Urinary bladder (tissue), 4 donors: ENCODE data around the gene ERVK3-1. TPM values are rescaled to one million over a fixed set of nuclear protein-coding genes. Genes with fewer than 3 reads are reported as not detected.
A peak's percentile ranks its signal among the peaks of the same experiment; 100 is the strongest.

Experiments
- DNase-seq: peaks from one replicate; pipeline ENCODE4 v3.0.0-alpha.2; 2015; ENCODE audit errors: extremely low spot score
- H3K27ac ChIP-seq: one replicate; pipeline ENCODE4 v1.5.1; 2013; ENCODE audit warnings: low read depth, mild to moderate bottlenecking, moderate library complexity
- H3K36me3 ChIP-seq: one replicate; pipeline ENCODE4 v1.6.1; 2013; ENCODE audit warnings: mild to moderate bottlenecking, moderate library complexity; ENCODE audit not compliant: insufficient read depth
- H3K4me1 ChIP-seq: one replicate; pipeline ENCODE4 v1.6.1; 2013; ENCODE audit warnings: mild to moderate bottlenecking, moderate library complexity; ENCODE audit not compliant: insufficient read depth
- H3K4me3 ChIP-seq: one replicate; pipeline ENCODE4 v1.5.1; 2013; ENCODE audit warnings: low read depth, low read length
- WGBS: extraction: QIAGEN DNeasy Blood & Tissue Kit; methylation state at CpG from one replicate; pipeline ENCODE4 v1.1.7; 2013; 5-methylcytosine and 5-hydroxymethylcytosine counted together
- polyA plus RNA-seq: library from polyadenylated mRNA; stranded (reverse); fragments of 200-250 nt; gene quantifications from one replicate; pipeline ENCODE4 v1.2.3, GENCODE V29; 2013
- total RNA-seq: library from RNA; depleted of rRNA; stranded (reverse); fragments of >200 nt; gene quantifications from one replicate; pipeline ENCODE4 v1.2.3, GENCODE V29; 2014
- donor health status: healthy with polysubstance abuse.
- donor health status: healthy.

ERVK3-1 gene
- total and polyA plus RNA-seq, 2 donors, result 30.1 to 33.9 TPM

DNA sequence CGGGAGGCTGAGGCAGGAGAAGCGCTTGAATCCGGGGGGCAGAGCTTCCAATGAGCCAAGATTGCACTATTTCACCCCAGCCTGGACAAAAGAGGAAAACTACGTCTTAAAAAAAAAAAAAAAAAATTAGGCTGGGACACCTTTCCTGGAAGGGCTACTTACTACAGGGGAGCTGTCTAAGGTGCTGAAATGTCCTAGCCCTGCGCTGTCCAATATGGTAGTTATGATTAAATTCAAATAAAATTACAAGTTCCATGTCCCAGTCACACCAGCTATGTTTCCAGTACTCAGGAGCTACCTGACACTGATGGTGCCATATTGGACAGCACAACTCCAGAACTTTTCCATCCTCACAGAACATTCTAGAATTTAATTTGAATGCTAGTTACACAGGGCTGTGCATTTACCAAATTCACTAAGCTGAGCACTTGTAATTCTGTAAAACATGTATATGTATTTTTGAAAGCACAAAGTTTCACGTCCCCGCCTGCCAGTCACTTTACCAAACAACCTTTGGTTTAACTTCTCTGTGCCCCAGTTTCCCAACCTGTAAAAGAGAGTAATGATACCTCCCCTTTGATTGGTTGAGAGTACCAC, 12.4 kb downstream of the ERVK3-1 start:
- Histone ChIP-seq H3K4me1 (no peaks in the 10 kb centered on the region), H3K27ac (no peak overlapping the region), H3K36me3 (peaks cover 4% of the 10 kb centered on the region), H3K4me3 (no peak overlapping the region)
- WGBS, result 58% methylated on average over 7 of the region's 7 CpGs
- no peak for DNase-seq

DNA sequence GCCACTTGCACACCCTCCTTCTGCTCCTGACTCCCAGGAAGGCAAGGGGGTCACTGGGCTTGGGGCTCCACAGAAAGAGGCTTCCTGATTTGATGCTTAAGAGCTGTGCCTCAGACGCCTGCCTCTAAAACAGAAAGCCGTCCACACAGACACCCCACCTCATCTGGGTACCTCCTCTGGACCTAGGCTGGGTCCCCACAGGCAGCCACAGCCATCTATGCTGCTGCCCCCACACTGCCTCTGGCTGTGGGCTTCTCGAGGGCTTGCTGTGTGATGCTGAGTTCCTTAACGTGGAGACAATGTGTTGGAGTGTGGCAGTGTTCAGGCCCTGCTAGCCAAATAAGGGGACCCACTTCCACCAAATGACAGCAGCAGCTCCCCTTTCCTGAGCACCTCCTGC, 13.1 kb downstream of the ERVK3-1 start:
- 82% methylated on average over 4 of the region's 4 CpGs for WGBS
- H3K4me1 ChIP-seq, result no peaks in the 10 kb centered on the region
- no peak overlapping the region for H3K4me3 ChIP-seq
- DNase-seq, result no peak
- no peaks in the 10 kb centered on the region for H3K36me3 ChIP-seq
- H3K27ac ChIP-seq, result no peak overlapping the region

DNA sequence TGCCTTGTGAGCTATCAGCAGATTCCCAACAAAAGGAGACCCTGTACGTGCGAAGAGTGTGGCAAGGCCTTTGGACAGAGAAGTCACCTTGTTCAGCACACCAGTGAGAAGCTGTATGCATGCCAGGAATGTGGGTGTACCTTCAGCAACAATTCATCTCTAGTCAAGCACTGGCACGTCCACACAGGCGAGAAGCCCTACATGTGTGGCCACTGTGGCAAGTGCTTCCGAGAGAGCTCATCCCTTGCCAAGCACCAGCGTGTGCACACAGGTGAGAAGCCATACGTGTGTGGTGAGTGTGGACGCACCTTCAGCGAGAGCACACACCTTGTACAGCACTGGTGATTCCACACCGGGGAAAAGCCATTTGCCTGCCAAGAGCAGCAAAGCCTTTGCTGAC, 14.1 kb downstream of the ERVK3-1 start:
- Histone ChIP-seq H3K4me1 (no peaks in the 10 kb centered on the region), H3K36me3 (no peaks in the 10 kb centered on the region), H3K27ac (no peak overlapping the region), H3K4me3 (no peak overlapping the region)
- 94% methylated on average over 10 of the region's 10 CpGs for WGBS
- DNase-seq, result no peak

DNA sequence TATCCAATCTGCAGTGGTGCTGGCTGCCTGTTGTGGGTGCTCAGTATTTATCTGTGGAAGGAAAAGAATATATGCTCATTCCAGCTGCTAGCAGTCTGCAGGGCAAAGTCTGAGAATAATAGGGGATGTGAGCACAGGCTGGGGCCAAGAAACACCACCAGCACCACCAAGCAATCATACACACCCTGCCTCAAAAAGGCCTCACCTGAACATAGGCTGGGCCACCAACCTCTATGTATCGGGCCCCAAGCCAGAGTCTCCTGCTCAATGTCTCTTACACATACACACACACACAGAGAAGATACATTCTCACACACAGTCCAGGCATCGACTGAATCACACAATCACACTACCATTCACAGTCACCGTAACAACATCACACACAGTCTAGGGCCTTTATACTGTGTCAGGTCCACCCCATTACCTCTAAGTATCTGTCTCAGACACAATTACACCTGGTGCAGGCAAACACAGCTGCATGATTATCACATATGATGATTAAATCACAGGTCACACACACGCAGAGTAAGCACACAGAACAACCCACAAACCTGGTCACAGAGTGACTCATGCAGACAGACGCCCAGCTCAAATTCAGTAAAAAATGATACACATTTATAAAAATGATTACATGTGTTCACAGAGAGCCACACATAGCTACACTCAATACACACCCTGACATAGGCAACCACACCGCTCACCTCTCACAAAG, 20.3 kb downstream of the ERVK3-1 start:
- Histone ChIP-seq H3K4me1 (peaks cover 2% of the 10 kb centered on the region), H3K27ac (no peak overlapping the region), H3K4me3 (no peak overlapping the region), H3K36me3 (no peaks in the 10 kb centered on the region)
- no peak for DNase-seq
- WGBS, result 85% methylated on average over 6 of the region's 6 CpGs

DNA sequence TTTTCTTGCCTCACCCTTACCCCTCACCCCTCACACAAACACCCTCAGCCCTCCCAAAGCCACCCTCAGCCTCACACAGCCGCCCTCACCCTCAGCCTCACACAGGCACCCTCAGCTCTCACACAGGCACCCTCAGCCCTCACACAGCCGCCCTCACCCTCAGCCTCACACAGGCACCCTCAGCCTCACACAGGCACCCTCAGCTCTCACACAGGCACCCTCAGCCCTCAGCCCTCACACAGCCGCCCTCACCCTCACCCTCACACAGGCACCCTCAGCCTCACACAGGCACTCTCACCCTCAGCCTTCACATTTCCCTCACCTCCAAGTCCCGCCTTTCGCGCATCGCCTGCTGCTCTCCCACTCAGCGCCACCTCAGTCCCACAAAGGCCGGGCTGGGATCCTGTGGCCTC, 21.3 kb downstream of the ERVK3-1 start:
- no peak overlapping the region for H3K27ac ChIP-seq
- DNase-seq, result no peak
- H3K4me1 ChIP-seq, result peaks cover 2% of the 10 kb centered on the region
- WGBS, result 5% methylated on average over 9 of the region's 9 CpGs
- H3K36me3 ChIP-seq, result no peaks in the 10 kb centered on the region
- H3K4me3 ChIP-seq, result peak overlapping the region; percentile 58

DNA sequence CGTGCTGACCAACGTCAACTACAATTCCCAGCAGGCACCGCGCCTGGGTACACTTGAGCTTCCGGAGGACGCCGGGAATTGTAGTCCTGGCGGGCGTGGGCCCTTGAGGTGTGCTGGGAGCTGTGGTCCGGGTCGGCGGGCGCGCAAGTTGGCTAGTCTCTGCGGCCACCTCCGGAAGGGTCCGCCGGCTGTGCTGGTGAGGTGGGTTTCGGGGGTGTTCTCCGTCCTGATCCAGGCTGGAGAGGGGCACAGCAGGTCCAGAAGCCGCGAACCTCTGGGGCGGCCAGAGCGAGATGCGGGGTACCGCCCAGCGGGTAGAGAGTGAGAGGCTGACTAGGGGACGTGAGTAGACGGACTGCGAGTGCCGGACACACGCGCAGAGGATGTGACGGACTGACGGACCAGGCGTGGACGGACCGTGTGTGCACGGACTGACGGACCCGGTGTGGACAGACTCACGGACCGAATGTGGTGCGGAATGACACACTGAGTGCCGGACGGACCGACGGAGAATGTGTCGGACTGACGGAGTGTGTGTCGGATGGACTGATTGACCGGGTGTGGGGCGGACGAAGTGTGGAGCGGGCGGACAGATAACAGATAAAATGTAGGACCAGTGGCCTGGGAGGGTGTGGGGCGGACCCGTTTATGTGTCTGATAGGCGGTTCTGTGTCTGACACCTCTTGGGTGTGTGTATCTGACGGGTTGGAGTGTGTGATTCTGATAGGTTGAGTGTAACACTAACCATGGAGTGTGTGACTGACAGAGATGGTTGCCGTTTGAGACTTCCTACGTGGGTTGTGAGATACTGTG, 21.9 kb downstream of the ERVK3-1 start, which contains the start of gene ZSCAN22:
TSS of gene ZSCAN22 (plus strand) at position 81 of the 813 bp plus-strand sequence. CDS start 7,809 bp downstream, outside the sequence.
- WGBS, result under 1% methylated on average over 62 of the region's 62 CpGs
- peak within 1 kb of the TSS; percentile 58 for H3K4me3 ChIP-seq
- peak; percentile 91 for DNase-seq
- no peaks in the 10 kb centered on the region for H3K36me3 ChIP-seq
- H3K27ac ChIP-seq, result peak within 1 kb of the TSS; percentile 79
- H3K4me1 ChIP-seq, result peaks cover 2% of the 10 kb centered on the region

DNA sequence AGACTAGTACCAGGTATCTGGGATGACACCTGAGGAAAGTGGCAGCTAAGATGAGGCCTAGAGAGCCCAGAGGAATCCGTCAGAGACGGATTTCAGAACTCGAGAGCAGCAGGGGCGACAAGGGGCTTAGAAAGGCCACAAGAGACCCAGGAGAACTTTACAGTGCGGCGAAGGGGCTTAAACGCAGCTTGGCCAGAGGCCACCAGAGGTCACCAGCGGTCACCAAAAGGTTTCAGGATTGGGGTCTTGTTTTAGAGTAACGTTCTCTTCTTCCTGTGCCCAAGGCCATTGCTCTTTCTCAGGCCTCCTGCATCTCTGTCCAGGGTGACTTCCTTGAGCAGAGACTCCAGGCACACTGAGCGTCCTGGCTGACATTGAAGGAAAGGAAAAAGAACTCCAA, 23.8 kb downstream of the ERVK3-1 start:
- no peak for DNase-seq
- Histone ChIP-seq H3K36me3 (no peaks in the 10 kb centered on the region), H3K4me1 (peaks cover 2% of the 10 kb centered on the region), H3K4me3 (no peak overlapping the region), H3K27ac (no peak overlapping the region)
- 46% methylated on average over 10 of the region's 10 CpGs for WGBS

DNA sequence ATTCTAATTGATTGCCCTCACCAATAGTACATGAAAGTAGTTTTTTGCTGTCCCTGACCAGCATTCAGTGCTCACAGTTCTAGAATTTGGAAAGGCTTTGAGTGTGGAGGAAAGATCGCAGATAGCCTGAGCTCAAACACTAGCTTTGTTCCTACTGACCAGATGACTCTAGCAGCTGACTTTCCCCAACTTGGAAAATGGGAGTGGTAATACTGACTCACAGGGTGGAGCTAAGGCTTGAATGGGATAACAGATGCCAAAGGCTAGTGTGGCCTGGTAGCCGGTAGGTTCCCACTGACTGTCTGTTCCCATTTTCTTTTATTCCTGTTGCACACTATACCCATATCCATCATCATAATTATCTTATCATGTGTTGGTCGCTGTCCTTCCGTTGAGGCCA, 25.3 kb downstream of the ERVK3-1 start:
- H3K36me3 ChIP-seq, result no peaks in the 10 kb centered on the region
- WGBS, result 79% methylated on average over 4 of the region's 4 CpGs
- DNase-seq, result no peak
- peaks cover 2% of the 10 kb centered on the region for H3K4me1 ChIP-seq
- no peak overlapping the region for H3K27ac ChIP-seq
- no peak overlapping the region for H3K4me3 ChIP-seq

DNA sequence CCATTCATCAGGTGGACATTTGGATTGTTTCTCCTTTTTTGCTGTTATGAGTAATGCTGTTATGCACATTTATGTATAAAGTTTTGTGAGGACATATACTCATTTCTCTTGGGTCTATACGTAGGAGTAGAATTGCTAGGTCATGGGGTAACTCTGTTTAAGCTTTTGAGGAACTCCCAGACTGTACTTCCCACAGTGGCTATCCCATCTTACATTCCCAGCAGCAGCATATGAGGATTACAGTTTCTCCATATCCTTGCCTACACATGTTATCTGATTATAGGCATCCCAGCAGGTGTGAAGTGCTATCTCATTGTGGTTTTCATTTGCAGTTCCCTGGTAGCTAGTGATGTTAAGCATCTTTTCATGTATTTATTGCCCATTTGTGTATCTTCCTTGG, 27.5 kb downstream of the ERVK3-1 start:
- no peak overlapping the region for H3K4me3 ChIP-seq
- no peak for DNase-seq
- 91% methylated on average over 1 of the region's 1 CpG for whole genome bisulfite sequencing
- H3K36me3 ChIP-seq, result no peaks in the 10 kb centered on the region
- H3K27ac ChIP-seq, result no peak overlapping the region
- H3K4me1 ChIP-seq, result peaks cover 2% of the 10 kb centered on the region

DNA sequence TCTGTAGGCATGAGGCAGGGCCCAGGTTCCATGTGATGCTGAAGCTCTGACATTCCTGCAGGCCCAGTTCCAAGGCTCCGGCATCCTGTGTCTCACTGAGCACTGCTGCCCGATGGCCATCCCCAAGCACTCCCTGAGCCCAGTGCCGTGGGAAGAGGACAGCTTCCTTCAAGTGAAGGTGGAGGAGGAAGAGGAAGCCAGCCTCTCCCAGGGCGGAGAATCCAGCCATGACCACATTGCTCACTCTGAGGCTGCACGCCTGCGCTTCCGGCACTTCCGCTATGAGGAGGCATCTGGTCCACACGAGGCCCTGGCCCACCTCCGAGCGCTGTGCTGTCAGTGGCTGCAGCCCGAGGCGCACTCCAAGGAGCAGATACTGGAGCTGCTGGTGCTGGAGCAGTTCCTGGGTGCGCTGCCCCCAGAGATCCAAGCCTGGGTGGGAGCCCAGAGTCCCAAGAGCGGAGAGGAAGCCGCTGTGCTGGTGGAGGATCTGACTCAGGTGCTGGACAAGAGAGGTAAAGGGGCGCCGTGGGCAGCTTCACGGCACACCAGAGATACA, 29.6 kb downstream of the ERVK3-1 start:
- DNase-seq, result no peak
- Histone ChIP-seq H3K27ac (no peak overlapping the region), H3K4me3 (no peak overlapping the region), H3K4me1 (no peaks in the 10 kb centered on the region), H3K36me3 (no peaks in the 10 kb centered on the region)
- 93% methylated on average over 19 of the region's 19 CpGs for WGBS

DNA sequence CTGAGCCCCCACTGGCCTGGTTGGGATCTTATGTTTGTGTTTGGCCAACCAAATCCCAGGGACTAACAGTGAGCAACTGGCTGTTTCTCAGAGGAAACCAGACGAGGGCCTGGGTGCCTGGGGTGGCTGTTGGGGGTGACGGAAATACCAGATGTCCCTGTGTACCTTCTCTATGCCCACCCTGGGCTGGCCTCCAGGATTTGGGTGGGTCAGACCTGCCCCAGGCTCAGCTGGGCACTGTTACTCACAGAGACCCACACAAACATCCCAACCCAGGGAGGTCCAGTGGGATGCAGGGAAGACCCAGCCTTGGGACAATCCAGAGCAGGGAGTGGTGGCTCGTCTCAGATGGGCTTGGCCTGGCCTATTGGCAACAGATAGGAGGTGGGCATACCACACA, 30.5 kb downstream of the ERVK3-1 start:
- no peak for DNase-seq
- Histone ChIP-seq H3K4me3 (no peak overlapping the region), H3K36me3 (no peaks in the 10 kb centered on the region), H3K27ac (no peak overlapping the region), H3K4me1 (no peaks in the 10 kb centered on the region)
- 82% methylated on average over 3 of the region's 3 CpGs for WGBS

DNA sequence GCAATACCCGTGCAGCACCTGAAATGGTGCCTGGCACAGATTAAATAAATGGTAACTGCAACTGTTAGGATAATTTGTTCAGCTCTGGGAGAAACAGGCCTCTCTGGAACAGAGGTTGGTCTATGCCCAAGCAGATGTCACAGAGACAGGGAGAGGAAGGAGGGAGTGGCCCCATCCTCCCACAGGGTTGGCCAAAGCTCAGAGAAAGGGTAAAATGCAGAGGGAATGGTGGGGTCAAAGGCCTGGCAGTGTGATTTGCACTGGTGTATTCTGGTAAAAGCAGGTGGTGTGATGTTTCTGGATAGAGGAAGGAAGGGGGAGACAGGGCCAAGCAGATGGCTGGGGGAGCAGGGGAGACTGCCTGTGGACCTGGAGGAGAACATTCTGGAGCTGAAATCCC, 31.0 kb downstream of the ERVK3-1 start:
- Histone ChIP-seq H3K36me3 (peaks cover 2% of the 10 kb centered on the region), H3K27ac (no peak overlapping the region), H3K4me3 (no peak overlapping the region), H3K4me1 (no peaks in the 10 kb centered on the region)
- WGBS, result 97% methylated on average over 1 of the region's 1 CpG
- DNase-seq, result no peak

DNA sequence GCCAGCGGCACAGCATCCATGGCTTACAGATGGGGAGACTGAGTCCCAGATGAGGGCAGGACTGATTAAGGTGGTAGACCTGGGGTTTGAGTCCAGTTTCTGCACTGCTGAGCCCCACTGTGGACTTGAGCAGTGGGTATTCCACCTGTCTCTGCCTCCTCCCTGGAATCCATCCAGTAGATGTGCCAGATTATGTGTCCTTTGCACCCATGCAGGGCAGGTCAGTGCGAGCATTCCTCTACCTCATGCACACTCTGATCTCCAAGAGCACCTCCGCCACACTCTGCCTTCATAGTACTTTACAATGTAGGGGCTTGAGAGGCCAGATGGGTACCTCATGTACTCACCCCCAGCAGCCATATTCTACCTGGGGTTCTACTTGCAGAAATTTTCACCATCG, 31.6 kb downstream of the ERVK3-1 start:
- DNase-seq, result no peak
- H3K36me3 ChIP-seq, result peaks cover 2% of the 10 kb centered on the region
- H3K4me1 ChIP-seq, result no peaks in the 10 kb centered on the region
- no peak overlapping the region for H3K4me3 ChIP-seq
- 98% methylated on average over 4 of the region's 4 CpGs for WGBS
- no peak overlapping the region for H3K27ac ChIP-seq
